CD4-positive, alpha-beta T cell treated with Interleukin-15 for 1 hour (primary cell): Measurements from ENCODE around the gene TMEM158.

Experiments used
- DNase-seq: peaks from one replicate; pipeline ENCODE4 v3.0.0-alpha.2; 2020

The TMEM158 gene

GRCh38 chr3:45198264-45199260 lies 27.5 kb downstream of the TMEM158 start:
- DNase-seq = no peak

- DNase-seq = no peak
Measured at GRCh38 chr3:45194791-45195190, 31.3 kb downstream of the TMEM158 start.

- no peak for DNase-seq
Measured at GRCh38 chr3:45191924-45192417, 34.1 kb downstream of the TMEM158 start.

- no peak for DNase-seq
Measured at GRCh38 chr3:45191424-45191823, 34.7 kb downstream of the TMEM158 start.

GRCh38 chr3:45188719-45189659 lies 37.1 kb downstream of the TMEM158 start:
- DNase-seq = no peak

GRCh38 chr3:45187694-45188141 lies 38.4 kb downstream of the TMEM158 start:
- DNase-seq = no peak

- no peak for DNase-seq
Measured at GRCh38 chr3:45186871-45187270, 39.2 kb downstream of the TMEM158 start.

GRCh38 chr3:45185461-45185860 lies 40.6 kb downstream of the TMEM158 start:
- DNase-seq = no peak

- DNase-seq = no peak
Measured at GRCh38 chr3:45185052-45185451, 41.0 kb downstream of the TMEM158 start.

- no peak for DNase-seq
Measured at GRCh38 chr3:45183872-45184262, 42.2 kb downstream of the TMEM158 start.

GRCh38 chr3:45182915-45183871 lies 42.9 kb downstream of the TMEM158 start:
- DNase-seq = no peak

GRCh38 chr3:45181496-45181895 lies 44.6 kb downstream of the TMEM158 start:
- no peak for DNase-seq

GRCh38 chr3:45180899-45181298 lies 45.2 kb downstream of the TMEM158 start:
- DNase-seq = no peak

- DNase-seq = no peak
Measured at GRCh38 chr3:45180051-45180450, 46.0 kb downstream of the TMEM158 start.

GRCh38 chr3:45179163-45179562 lies 46.9 kb downstream of the TMEM158 start:
- DNase-seq = no peak

- no peak for DNase-seq
Measured at GRCh38 chr3:45178183-45179023, 47.7 kb downstream of the TMEM158 start.

GRCh38 chr3:45176912-45177311 lies 49.2 kb downstream of the TMEM158 start:
- no peak for DNase-seq
